ENCODE data around the gene BPIFB6.
"Not testable (repeated sequence)": the region's sequence is repeated elsewhere in the genome, so short reads cannot be mapped to it uniquely, and the experiment has no call there.

Gene BPIFB6

GRCh38 chr20:33030569-33030968 is 879 bp upstream of the BPIFB6 start:
- DNase-seq, result no peak

GRCh38 chr20:33032555-33032954 is 1.1 kb downstream of the BPIFB6 start:
- no peak for DNase-seq

DNA sequence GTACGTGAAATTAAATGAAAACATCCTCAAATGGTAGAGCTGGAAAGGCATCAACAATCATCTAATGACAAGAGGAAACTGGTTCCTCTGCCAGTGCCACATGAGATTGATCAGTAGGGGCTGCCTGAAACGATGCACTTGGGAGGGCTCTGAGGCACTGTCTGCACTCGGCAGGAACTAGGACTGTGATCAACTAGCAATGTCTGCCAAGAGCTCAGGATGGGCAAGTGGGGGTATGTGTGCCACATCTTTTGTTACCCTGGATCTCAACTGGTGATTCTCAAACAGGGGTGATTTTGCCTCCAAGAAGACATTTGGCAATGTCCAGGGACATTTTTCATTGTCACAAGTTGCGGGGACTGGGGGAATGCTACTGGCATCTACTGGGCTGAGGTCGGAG is 1.9 kb downstream of the BPIFB6 start:
- no peak for DNase-seq

DNA sequence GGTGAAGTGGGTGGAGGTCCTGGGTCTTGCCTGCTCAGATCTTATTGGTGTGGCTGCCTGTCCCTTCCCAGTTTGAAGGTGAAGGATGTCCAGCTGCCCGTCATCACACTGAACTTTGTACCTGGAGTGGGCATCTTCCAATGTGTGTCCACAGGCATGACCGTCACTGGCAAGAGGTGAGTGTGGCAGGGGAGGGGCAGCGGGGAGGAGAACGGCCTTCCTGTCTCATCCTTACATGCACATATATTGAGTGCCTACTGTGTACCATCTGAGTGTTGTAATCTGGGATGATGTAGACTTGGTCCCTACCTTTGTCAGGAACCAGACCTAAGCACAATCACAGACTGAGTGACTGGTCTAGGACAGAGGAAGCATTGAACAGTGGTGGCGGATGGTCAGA is 2.7 kb downstream of the BPIFB6 start:
- no peak for DNase-seq

DNA sequence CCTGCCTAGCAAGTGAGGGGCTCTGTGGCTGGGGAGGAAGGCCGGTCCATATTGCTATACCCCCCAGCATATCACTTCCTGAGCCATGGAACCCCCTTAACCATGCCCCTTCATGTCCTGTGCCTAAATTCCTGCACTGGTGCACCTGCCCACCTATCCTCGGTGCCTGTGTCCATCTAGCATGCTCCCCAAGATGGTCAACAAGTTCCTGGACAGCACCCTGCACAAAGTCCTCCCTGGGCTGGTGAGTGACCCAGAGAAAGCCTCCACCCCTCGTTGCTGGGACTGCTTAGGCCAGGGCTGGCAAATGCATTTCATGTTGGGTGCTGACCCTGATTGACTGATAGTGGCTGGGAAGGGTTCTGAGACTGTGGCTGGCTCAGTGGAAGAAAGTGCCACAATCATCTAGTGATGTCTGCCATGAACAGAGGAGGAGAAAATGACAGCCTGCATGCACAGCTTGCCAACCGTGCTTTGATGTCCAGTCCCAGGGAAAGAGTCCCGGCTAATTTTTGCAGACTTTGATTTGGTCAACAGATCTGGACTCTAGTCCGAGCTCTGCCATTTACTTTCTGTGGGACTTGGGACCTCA is 3.5 kb downstream of the BPIFB6 start:
- no peak for DNase-seq

DNA sequence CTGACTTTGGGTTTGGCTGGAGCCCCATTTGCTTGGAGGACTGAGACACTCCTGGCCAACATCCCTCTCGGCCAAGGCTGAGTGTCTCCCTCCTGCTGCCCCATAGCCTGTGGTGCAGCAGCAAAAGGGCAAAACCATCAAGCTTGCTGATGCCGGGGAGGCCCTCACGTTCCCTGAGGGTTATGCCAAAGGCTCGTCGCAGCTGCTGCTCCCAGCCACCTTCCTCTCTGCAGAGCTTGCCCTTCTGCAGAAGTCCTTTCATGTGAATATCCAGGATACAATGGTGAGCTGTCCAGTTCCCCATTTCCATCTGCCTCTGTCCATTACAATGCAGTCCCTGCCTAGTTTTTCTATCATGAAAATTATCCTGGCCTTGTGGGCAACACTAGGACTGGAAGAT is 6.0 kb downstream of the BPIFB6 start:
- DNase-seq, result no peak

DNA sequence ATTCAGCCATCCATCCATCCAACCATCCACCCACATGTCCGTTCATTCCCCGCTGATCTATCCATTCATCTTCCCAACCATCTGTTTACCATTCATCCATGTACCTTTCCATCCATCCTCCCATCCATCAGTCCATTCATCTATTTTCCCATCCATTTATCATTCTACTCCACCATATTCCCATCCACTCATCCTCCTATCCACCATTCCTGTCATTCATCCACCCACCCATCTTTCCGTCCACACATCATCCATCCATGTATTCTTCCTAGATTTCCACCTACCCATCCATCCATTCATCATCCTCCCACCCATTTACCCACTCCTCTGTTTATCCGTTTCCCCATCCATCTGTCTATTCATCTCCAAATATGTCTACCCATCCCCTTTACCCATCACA is 6.8 kb downstream of the BPIFB6 start:
- DNase-seq, result no peak

DNA sequence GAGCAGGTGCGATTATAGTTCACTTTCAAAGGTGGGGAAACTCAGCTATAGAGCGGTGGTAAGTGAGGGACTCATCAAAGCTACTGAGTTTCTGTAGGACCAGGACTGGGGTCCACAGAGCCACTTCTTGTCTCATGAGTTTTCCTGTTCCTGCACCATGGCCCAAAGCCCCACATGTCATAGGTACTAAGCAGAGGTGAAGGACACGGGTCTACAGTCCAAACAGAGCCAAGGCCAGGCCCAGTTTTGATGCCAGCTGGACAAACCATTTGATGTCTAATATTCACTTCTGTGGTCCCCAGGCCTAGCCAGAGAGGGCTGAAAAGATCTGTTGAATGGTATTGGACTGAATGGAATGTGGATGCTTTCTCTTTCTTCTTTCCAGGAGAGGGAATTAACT is 11.0 kb downstream of the BPIFB6 start:
- no peak for DNase-seq

DNA sequence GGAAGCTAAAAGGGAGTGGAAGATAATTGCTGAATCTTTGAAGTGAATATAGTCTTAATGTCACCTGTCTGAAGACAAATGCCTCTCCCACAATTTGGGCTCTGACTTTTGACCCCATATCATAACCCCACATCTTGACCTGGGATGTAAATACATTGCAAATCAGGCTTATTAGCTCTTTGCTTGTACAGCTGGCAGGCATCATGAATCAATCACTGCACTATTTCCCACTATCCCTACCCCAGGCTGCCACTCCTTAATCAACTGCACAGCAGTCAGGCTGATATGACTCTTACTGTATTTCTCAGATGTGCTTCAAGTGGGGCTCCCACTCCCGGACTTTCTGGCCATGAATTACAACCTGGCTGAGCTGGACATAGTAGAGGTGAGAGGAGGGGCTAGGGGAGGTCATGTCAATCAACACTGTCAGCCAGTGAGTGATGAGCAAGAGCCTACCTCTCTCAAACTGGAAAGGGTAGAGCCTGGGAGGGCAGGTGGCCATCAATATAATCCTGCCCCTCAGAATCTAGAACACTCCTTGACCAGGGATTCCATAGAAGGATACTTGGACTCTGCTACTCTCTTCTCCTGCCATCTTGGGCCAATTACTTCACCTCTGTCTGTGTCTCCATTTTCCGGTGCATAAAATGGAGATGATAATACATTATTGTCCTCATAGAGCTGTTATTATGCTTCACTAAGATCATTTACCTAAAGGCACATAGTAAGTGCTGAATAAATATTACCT is 11.7 kb downstream of the BPIFB6 start:
- DNase-seq, result no peak

- no peak for DNase-seq
Measured at GRCh38 chr20:33043731-33044181, 12.3 kb downstream of the BPIFB6 start.

- DNase-seq, result not testable (repeated sequence)
Measured at GRCh38 chr20:33045129-33045721, 13.8 kb downstream of the BPIFB6 start.

DNA sequence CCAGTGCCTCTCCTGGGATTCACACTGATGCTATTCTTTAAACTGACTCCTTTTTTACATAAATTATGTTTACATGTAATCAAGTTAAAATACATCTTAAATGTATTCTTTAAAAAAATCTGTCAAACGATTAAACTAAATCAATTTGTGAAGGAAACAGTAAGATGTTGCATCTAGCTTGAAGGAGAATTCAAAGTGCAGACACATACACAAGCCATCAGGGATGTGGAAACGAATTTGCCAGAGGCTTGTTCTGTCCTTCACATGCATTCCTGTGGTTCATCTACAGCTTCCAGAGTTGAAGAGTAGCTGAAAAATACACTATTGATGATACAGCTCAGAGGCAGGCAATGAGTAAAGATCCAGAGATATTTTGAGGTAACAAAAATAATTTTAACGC is 15.0 kb downstream of the BPIFB6 start:
- DNase-seq, result no peak

GRCh38 chr20:33051333-33051732 is 19.9 kb downstream of the BPIFB6 start:
- no peak for DNase-seq

GRCh38 chr20:33053291-33054106 is 22.1 kb downstream of the BPIFB6 start, which contains the start of gene BPIFB3:
TSS of gene BPIFB3 (plus strand) at chr20:33053903. CDS start at chr20:33055436, 1,533 bp downstream.
- no peak for DNase-seq

DNA sequence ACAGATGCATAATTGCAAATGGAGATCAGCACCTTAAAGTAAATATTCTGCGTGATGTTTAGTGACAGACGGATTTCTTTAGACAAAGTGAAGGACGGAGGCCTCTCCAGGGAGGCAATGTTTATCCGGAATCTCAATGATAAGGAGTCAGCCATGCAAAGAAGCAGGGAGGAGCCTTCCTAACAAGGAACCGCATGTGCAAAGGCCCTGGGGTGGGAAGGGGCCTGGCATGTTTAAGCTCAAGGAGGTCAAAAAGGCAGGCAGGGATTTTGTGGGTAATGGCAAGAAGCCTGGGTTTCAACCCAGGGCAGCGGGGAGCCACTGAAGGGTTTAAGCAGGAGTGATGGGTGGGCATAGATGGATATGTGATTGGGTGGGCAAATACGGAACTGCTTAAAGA is 22.9 kb downstream of the BPIFB6 start:
- DNase-seq, result no peak

- DNase-seq, result no peak
Measured at GRCh38 chr20:33054791-33055190, 23.3 kb downstream of the BPIFB6 start.

DNA sequence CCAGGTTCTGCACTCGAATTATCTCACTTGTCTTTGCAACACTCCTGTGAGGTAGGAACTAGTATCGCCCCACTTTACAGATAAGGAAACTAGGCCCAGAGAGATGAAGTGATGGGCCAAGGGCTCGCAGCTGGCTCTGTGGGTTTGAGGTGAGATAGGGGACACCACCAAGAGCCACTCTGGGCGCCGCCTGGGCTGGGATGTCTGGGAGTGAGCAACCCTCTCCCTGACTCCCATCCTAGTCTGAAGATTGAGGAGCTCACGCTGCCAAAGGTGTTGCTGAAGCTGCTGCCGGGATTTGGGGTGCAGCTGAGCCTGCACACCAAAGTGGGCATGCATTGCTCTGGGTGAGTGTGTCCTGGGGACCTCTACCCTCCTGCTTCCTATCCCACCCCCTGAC is 27.7 kb downstream of the BPIFB6 start:
- DNase-seq, result no peak

GRCh38 chr20:33059741-33060390 is 28.4 kb downstream of the BPIFB6 start:
- DNase-seq, result no peak

DNA sequence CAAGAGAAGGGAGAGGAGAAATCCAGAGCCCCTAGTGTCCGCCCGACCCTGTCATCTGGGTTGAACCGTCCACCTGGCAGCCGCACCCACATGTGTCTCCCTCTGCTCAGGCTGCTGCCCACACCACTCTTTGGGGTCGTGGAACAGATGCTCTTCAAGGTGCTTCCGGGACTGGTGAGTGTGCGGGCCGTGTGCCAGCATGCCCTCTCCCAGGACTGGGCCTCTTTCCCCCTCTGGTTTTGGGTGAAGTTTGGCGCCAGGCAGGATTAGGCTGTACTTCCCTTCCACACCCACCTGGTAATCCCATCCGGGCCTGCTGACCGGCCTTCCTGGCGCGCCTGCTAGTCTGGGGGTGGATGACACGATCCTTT is 30.2 kb downstream of the BPIFB6 start:
- no peak for DNase-seq

- no peak for DNase-seq
Measured at GRCh38 chr20:33062105-33062824, 30.8 kb downstream of the BPIFB6 start.

- DNase-seq, result no peak
Measured at GRCh38 chr20:33062825-33063149, 31.3 kb downstream of the BPIFB6 start.

DNA sequence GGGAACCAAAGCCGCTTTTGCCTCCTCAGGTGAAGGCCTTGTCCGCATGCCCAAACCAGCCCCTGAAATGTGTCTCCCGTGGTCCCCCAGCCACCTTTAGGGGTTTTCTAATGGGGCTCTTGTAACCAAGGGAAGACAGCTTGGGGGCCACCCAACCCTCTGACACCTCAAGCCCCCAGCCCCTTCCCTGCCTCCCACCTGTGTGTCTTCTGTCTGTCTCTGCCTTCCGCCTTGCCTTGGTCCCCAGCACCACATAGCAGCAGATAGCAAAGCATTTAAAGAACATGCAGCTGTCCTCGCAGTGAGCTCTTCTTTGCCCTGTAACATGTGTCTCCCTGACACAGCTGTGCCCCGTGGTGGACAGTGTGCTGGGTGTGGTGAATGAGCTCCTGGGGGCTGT is 31.8 kb downstream of the BPIFB6 start:
- DNase-seq, result no peak
